NT2/D1 (cell line): Measurements from ENCODE around the gene CEP19.

Experiments
- DNase-seq: peaks from one replicate; pipeline ENCODE4 v3.0.0-alpha.2; 2011; ENCODE audit warnings: low read depth, low spot score
- H3K27me3 ChIP-seq: 2 replicates; pipeline ENCODE4 v1.6.0; 2011; ENCODE audit warnings: mild to moderate bottlenecking; ENCODE audit not compliant: insufficient read length, insufficient read depth
- H3K36me3 ChIP-seq: 2 replicates; pipeline ENCODE4 v1.6.1; 2011; ENCODE audit warnings: mild to moderate bottlenecking, low read length, mixed read lengths; ENCODE audit not compliant: insufficient read depth, insufficient read length
- H3K4me1 ChIP-seq: 2 replicates; pipeline ENCODE4 v1.5.1; 2011; ENCODE audit not compliant: insufficient read depth, insufficient read length
- H3K4me3 ChIP-seq: 2 replicates; pipeline ENCODE4 v1.5.1; 2011; ENCODE audit warnings: low read depth; ENCODE audit not compliant: insufficient read length
- H3K9ac ChIP-seq: 2 replicates; pipeline ENCODE4 v1.6.0; 2011; ENCODE audit warnings: low read depth; ENCODE audit not compliant: insufficient read length
- H3K9me3 ChIP-seq: 2 replicates; pipeline ENCODE4 v1.5.1; 2011; ENCODE audit warnings: mild to moderate bottlenecking, low read length; ENCODE audit not compliant: insufficient read depth
- SUZ12 ChIP-seq: IDR thresholded peaks from 2 replicates; pipeline ENCODE4 v1.6.1; 2011; ENCODE audit not compliant: insufficient read length, insufficient read depth; ENCODE audit errors: extremely low read depth
- YY1 ChIP-seq: IDR thresholded peaks from 2 replicates; pipeline ENCODE4 v1.6.1; 2011; ENCODE audit not compliant: insufficient read length, insufficient read depth
- ZNF274 ChIP-seq: IDR thresholded peaks from 2 replicates; pipeline ENCODE4 v1.6.1; 2011; ENCODE audit warnings: mild to moderate bottlenecking, low read depth, low read length

CEP19 gene

DNA sequence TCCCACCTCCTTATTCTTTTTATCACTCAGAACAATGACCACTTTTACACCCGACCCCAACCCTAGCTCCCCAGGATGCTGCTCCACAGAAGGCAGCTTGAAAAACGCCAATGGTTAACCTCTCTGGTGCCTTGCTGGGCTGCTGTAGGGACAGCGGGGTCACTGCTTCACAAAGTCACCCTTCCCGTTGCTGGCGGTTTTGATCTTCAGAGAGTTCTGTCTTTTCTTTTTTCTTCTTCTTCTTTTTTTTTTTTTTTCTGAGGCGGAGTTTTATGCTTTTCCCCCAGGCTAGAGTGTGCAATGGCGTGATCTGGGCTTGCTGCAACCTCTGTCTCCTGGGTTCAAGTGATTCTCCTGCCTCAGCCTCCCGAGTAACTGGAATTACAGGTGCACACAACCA is 20.7 kb downstream of the CEP19 start:
- Histone ChIP-seq H3K4me1 (no peaks in the 10 kb centered on the region), H3K9me3 (no peaks in the 10 kb centered on the region), H3K36me3 (no peaks in the 10 kb centered on the region), H3K9ac (no peak overlapping the region), H3K27me3 (no peaks in the 10 kb centered on the region), H3K4me3 (no peak overlapping the region)
- DNase-seq, result no peak
- TF ChIP-seq SUZ12 (no peak), YY1 (no peak)

GRCh38 chr3:196689941-196690660 is 21.9 kb downstream of the CEP19 start:
- Histone ChIP-seq H3K4me1 (no peaks in the 10 kb centered on the region), H3K4me3 (no peak overlapping the region), H3K36me3 (no peaks in the 10 kb centered on the region), H3K9me3 (no peaks in the 10 kb centered on the region), H3K27me3 (no peaks in the 10 kb centered on the region), H3K9ac (no peak overlapping the region)
- DNase-seq, result no peak
- TF ChIP-seq YY1 (no peak), SUZ12 (no peak), ZNF274 (no peak)

DNA sequence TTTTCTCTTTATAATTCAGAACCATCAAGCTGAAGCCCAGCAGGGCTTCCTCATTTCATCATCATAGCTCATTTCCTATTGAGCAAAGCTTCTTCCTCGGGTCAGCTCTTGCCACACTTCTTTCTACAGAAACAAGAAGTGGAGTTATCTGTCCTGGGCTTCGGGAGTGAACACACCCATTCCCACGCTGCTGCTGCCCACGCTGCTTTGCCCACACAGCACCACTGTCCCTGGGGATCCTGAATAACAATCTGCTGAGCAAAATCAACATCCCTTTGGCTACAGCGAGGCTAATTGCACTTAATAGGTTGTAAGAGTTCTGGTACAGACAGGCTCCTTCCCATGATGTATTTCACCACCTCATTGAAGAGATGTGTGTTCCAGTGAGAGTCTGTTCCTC is 23.7 kb downstream of the CEP19 start:
- H3K4me1 ChIP-seq, result no peaks in the 10 kb centered on the region
- no peak overlapping the region for H3K4me3 ChIP-seq
- no peak for DNase-seq
- no peaks in the 10 kb centered on the region for H3K36me3 ChIP-seq
- no peaks in the 10 kb centered on the region for H3K27me3 ChIP-seq
- H3K9ac ChIP-seq, result no peak overlapping the region
- TF ChIP-seq ZNF274, result no peak
- H3K9me3 ChIP-seq, result no peaks in the 10 kb centered on the region

GRCh38 chr3:196686436-196686835 is 25.6 kb downstream of the CEP19 start:
- TF ChIP-seq ZNF274 (no peak), SUZ12 (no peak), YY1 (no peak)
- Histone ChIP-seq H3K27me3 (no peaks in the 10 kb centered on the region), H3K36me3 (no peaks in the 10 kb centered on the region), H3K9me3 (0 out of 2 replicates have a peak, but pooled peaks cover 6% of the 10 kb centered on the region), H3K4me1 (no peaks in the 10 kb centered on the region), H3K9ac (no peak overlapping the region), H3K4me3 (no peak overlapping the region)
- DNase-seq, result no peak

- no peak overlapping the region for H3K4me3 ChIP-seq
- 0 out of 2 replicates have a peak, but pooled peaks cover 6% of the 10 kb centered on the region for H3K9me3 ChIP-seq
- H3K9ac ChIP-seq, result no peak overlapping the region
- no peaks in the 10 kb centered on the region for H3K4me1 ChIP-seq
- TF ChIP-seq SUZ12, result no peak
- no peak for TF ChIP-seq YY1
- no peak for TF ChIP-seq ZNF274
- no peaks in the 10 kb centered on the region for H3K36me3 ChIP-seq
- DNase-seq, result peak; percentile 22
- no peaks in the 10 kb centered on the region for H3K27me3 ChIP-seq
Observed at GRCh38 chr3:196684548-196685407, 27.3 kb downstream of the CEP19 start.

DNA sequence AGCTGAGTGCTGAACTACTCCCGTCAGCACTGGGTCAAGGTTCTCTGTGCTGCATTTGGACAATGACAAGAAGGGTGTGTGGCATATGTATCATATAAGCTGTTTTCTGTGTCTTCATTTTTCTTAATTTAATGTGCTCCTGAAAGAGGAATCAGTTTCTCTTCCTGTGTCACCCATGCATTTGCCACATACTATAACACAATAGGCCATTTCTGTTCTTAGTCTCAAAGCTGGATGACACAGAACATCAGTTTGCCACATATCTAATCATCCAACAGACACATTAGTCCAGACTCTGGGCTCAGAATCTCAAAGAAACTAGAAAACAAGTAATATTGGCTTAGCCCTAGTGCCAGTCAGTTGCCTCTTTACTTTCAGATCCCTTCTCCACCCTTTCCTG is 34.1 kb downstream of the CEP19 start:
- H3K36me3 ChIP-seq, result no peaks in the 10 kb centered on the region
- no peak for TF ChIP-seq SUZ12
- TF ChIP-seq YY1, result no peak
- no peak for TF ChIP-seq ZNF274
- 0 out of 2 replicates have a peak, but pooled peaks cover 6% of the 10 kb centered on the region for H3K9me3 ChIP-seq
- no peaks in the 10 kb centered on the region for H3K4me1 ChIP-seq
- no peak overlapping the region for H3K4me3 ChIP-seq
- H3K9ac ChIP-seq, result no peak overlapping the region
- no peaks in the 10 kb centered on the region for H3K27me3 ChIP-seq
- DNase-seq, result no peak

- H3K27me3 ChIP-seq, result no peaks in the 10 kb centered on the region
- TF ChIP-seq SUZ12 (no peak), YY1 (no peak), ZNF274 (no peak)
Observed at GRCh38 chr3:196677353-196677752, 34.7 kb downstream of the CEP19 start.

More at GRCh38 chr3:196677353-196677752, 34.7 kb downstream of the CEP19 start:
- 0 out of 2 replicates have a peak, but pooled peaks cover 3% of the 10 kb centered on the region for H3K9me3 ChIP-seq
- DNase-seq, result no peak
- H3K9ac ChIP-seq, result no peak overlapping the region
- no peaks in the 10 kb centered on the region for H3K4me1 ChIP-seq
- no peak overlapping the region for H3K4me3 ChIP-seq
- no peaks in the 10 kb centered on the region for H3K36me3 ChIP-seq
